ENCODE measurements around the gene KBTBD12.
"Not testable (repeated sequence)": the region's sequence is repeated elsewhere in the genome, so short reads cannot be mapped to it uniquely, and the experiment has no call there.

The KBTBD12 gene

GRCh38 chr3:127888564-127889107 lies 26.4 kb upstream of the KBTBD12 start:
- TF ChIP-seq CTCF (IDR thresholded peaks at IDR 0.05; ENCODE audit: low read depth, low read length, missing control alignments) = no peak
- Histone ChIP-seq H3K27ac (peak overlapping the region; percentile 65), H3K27me3 (replicated peaks) (no peaks in the 10 kb centered on the region), H3K4me3 (ENCODE audit: low read depth, low read length) (no peak overlapping the region), H3K36me3 (replicated peaks) (no peaks in the 10 kb centered on the region)
- in situ Hi-C loops (cut with HindIII; ENCODE audit: low pct_ligation_motif_present, low sequenced_read_pairs) = no loop called here
- DNase-seq = no peak

- TF ChIP-seq CTCF (IDR thresholded peaks at IDR 0.05; ENCODE audit: low read depth, low read length, missing control alignments) = no peak
- DNase-seq = peak; percentile 84
- in situ Hi-C loops (cut with HindIII; ENCODE audit: low pct_ligation_motif_present, low sequenced_read_pairs) = no loop called here
- peak overlapping the region; percentile 65 for H3K27ac ChIP-seq
- H3K4me3 ChIP-seq (ENCODE audit: low read depth, low read length) = no peak overlapping the region
- H3K36me3 ChIP-seq (replicated peaks) = no peaks in the 10 kb centered on the region
- no peaks in the 10 kb centered on the region for H3K27me3 ChIP-seq (replicated peaks)
Observed at GRCh38 chr3:127889461-127889863, 25.6 kb upstream of the KBTBD12 start.

- peak; percentile 29 for TF ChIP-seq CTCF (IDR thresholded peaks at IDR 0.05; ENCODE audit: low read depth, low read length, missing control alignments)
- Histone ChIP-seq H3K27ac (peak overlapping the region; percentile 65), H3K4me3 (ENCODE audit: low read depth, low read length) (no peak overlapping the region), H3K36me3 (replicated peaks) (no peaks in the 10 kb centered on the region), H3K27me3 (replicated peaks) (no peaks in the 10 kb centered on the region)
- in situ Hi-C loops (cut with HindIII; ENCODE audit: low pct_ligation_motif_present, low sequenced_read_pairs) = no loop called here
- no peak for DNase-seq
Observed at GRCh38 chr3:127889976-127890650, 24.9 kb upstream of the KBTBD12 start.

GRCh38 chr3:127890651-127891290 lies 24.3 kb upstream of the KBTBD12 start:
- not testable (repeated sequence) for H3K4me3 ChIP-seq (ENCODE audit: low read depth, low read length)
- peak; percentile 57 for DNase-seq

GRCh38 chr3:127894481-127894880 lies 20.6 kb upstream of the KBTBD12 start:
- Histone ChIP-seq H3K4me3 (ENCODE audit: low read depth, low read length) (no peak overlapping the region), H3K27me3 (replicated peaks) (no peaks in the 10 kb centered on the region), H3K27ac (no peak overlapping the region), H3K36me3 (replicated peaks) (no peaks in the 10 kb centered on the region)
- DNase-seq = no peak
- in situ Hi-C loops (cut with HindIII; ENCODE audit: low pct_ligation_motif_present, low sequenced_read_pairs) = no loop called here
- no peak for TF ChIP-seq CTCF (IDR thresholded peaks at IDR 0.05; ENCODE audit: low read depth, low read length, missing control alignments)

More at GRCh38 chr3:127890651-127891290, 24.3 kb upstream of the KBTBD12 start:
- H3K36me3 ChIP-seq (replicated peaks); H3K27me3 ChIP-seq (replicated peaks); in situ Hi-C loops (cut with HindIII; ENCODE audit: low pct_ligation_motif_present, low sequenced_read_pairs): not testable (repeated sequence)
- TF ChIP-seq CTCF (IDR thresholded peaks at IDR 0.05; ENCODE audit: low read depth, low read length, missing control alignments) = peak; percentile 14
- H3K27ac ChIP-seq = peak overlapping the region; percentile 65
